BLaER1 treated with 17β-estradiol and CSF1 and Interleukin-3, amounts not matched to agents 10 nM and 100 nM (cell line): ENCODE measurements around the gene SLC10A2.
A peak's percentile ranks its signal among the peaks of the same experiment; 100 is the strongest.
"Not testable (repeated sequence)": the region's sequence is repeated elsewhere in the genome, so short reads cannot be mapped to it uniquely, and the experiment has no call there.

Experiments
- H3K27ac ChIP-seq, 11 experiments: shearing (Covaris generic); formaldehyde crosslinking; 2 replicates each; pipeline ENCODE4 v1.8.1; 2022
- H3K27me3 ChIP-seq, 11 experiments: shearing (Covaris generic); formaldehyde crosslinking; 2 replicates each; pipeline ENCODE4 v1.8.1; 2022
- H3K36me3 ChIP-seq, 11 experiments: shearing (Covaris generic); formaldehyde crosslinking; 2 replicates each; pipeline ENCODE4 v1.8.1; 2022
- H3K4me1 ChIP-seq, 10 experiments: shearing (Covaris generic); formaldehyde crosslinking; 2 replicates each; pipeline ENCODE4 v1.8.1; 2022
- H3K4me2 ChIP-seq, 11 experiments: shearing (Covaris generic); formaldehyde crosslinking; 2 replicates each; pipeline ENCODE4 v1.8.1; 2022
- H3K4me3 ChIP-seq, 10 experiments: shearing (Covaris generic); formaldehyde crosslinking; 2 replicates each; pipeline ENCODE4 v1.8.1; 2022
- H3K9ac ChIP-seq, 11 experiments: shearing (Covaris generic); formaldehyde crosslinking; 2 replicates each; pipeline ENCODE4 v1.8.1; 2022
- H3K9me3 ChIP-seq, 11 experiments: shearing (Covaris generic); formaldehyde crosslinking; replicated peaks in 1 of 11; 2 replicates each; pipeline ENCODE4 v1.8.1; 2022
- H4K20me1 ChIP-seq, 11 experiments: shearing (Covaris generic); formaldehyde crosslinking; 2 replicates each; pipeline ENCODE4 v1.8.1; 2022
- Cebpa-rat ChIP-seq, 11 experiments: shearing (Covaris generic); IDR thresholded peaks; 2 replicates each; pipeline ENCODE4 v1.8.1; 2022

Gene SLC10A2, protein sequence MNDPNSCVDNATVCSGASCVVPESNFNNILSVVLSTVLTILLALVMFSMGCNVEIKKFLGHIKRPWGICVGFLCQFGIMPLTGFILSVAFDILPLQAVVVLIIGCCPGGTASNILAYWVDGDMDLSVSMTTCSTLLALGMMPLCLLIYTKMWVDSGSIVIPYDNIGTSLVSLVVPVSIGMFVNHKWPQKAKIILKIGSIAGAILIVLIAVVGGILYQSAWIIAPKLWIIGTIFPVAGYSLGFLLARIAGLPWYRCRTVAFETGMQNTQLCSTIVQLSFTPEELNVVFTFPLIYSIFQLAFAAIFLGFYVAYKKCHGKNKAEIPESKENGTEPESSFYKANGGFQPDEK

GRCh38 chr13:103066079-103066780 lies at the start of gene SLC10A2:
SLC10A2 (minus strand) TSS chr13:103066417; CDS start chr13:103066249, 168 bp downstream.
- Histone ChIP-seq H4K20me1 (no peaks in the 10 kb centered on the region), H3K4me1 (no peaks in the 10 kb centered on the region), H3K27me3 (no peaks in the 10 kb centered on the region), H3K9ac (no peak within 1 kb of the TSS), H3K4me2 (no peak within 1 kb of the TSS), H3K36me3 (no peaks in the 10 kb centered on the region), H3K4me3 (no peak within 1 kb of the TSS), H3K9me3 (0 out of 22 replicates have a peak, but pooled peaks cover 0 to 3% (median 0%) of the 10 kb centered on the region in 11 experiments), H3K27ac (no peak within 1 kb of the TSS)
- no peak for TF ChIP-seq Cebpa-rat (IDR thresholded peaks at IDR 0.05)

GRCh38 chr13:103107580-103107979 lies 41.4 kb upstream of the SLC10A2 start:
- H4K20me1 ChIP-seq: no peaks in the 10 kb centered on the region
- no peak overlapping the region for H3K4me2 ChIP-seq
- H3K9ac ChIP-seq: no peak overlapping the region
- TF ChIP-seq Cebpa-rat (IDR thresholded peaks at IDR 0.05): no peak
- no peaks in the 10 kb centered on the region for H3K27me3 ChIP-seq
- no peaks in the 10 kb centered on the region for H3K9me3 ChIP-seq
- no peak overlapping the region for H3K27ac ChIP-seq
- H3K36me3 ChIP-seq: no peaks in the 10 kb centered on the region
- H3K4me1 ChIP-seq: peaks cover 0 to under 1% (median 0%) of the 10 kb centered on the region in 10 experiments; a peak in 2 of 20 replicates
- H3K4me3 ChIP-seq: no peak overlapping the region

DNA sequence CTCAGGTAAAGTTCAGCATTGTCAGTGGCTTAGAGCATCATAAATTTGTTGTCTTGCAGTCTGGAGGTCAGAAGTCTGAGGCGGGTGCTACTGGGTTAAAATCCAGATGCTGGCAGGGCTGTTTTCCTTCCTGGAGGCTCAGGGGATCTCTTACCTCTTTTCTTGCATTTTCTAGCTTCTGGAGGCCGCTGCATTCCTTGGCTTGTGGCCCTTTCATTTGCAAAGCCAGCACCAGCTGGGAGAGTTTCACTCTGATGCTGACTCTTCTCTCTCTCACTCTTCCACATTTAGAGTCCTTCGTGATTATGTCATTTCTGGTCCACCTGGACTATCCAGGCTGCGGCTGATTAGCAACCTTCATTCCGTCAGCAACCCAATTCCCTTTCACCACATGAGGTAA lies 38.1 kb upstream of the SLC10A2 start:
- Histone ChIP-seq H3K9me3 (no peaks in the 10 kb centered on the region), H4K20me1 (no peaks in the 10 kb centered on the region), H3K4me3 (no peak overlapping the region), H3K9ac (no peak overlapping the region), H3K4me2 (no peak overlapping the region), H3K4me1 (peaks cover 0 to 14% (median 4%) of the 10 kb centered on the region in 10 experiments; a peak in 7 of 20 replicates), H3K27ac (no peak overlapping the region), H3K36me3 (no peaks in the 10 kb centered on the region), H3K27me3 (no peaks in the 10 kb centered on the region)
- no peak for TF ChIP-seq Cebpa-rat (IDR thresholded peaks at IDR 0.05)

GRCh38 chr13:103103456-103103855 lies 37.2 kb upstream of the SLC10A2 start:
- H3K4me1 ChIP-seq: peaks cover 0 to 14% (median 4%) of the 10 kb centered on the region in 10 experiments; a peak in 7 of 20 replicates
- not testable (repeated sequence) for H3K9ac ChIP-seq, H3K36me3 ChIP-seq, H3K9me3 ChIP-seq, H3K27ac ChIP-seq, H3K4me2 ChIP-seq, H4K20me1 ChIP-seq, H3K27me3 ChIP-seq, H3K4me3 ChIP-seq

DNA sequence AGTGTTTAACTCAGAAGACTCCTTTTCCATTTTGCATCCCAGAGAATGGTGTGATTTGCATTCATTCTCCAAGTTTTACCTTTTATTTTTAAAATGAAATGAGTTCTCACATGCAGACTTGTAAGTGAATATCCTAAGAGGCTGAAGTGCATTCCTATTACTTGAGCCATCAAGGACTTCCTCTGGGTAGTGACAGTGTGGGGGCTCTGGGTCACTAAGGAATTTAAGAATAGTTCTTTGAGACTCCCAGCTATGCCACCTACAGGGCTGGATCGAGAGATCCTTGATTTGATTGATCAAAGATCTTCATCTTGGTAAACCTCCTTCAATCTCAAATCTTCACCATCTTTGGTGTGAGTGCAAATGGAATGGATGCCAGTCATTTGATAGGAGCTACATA lies 36.3 kb upstream of the SLC10A2 start:
- Histone ChIP-seq H3K27me3 (no peaks in the 10 kb centered on the region), H3K9me3 (no peaks in the 10 kb centered on the region), H3K4me2 (peak overlapping the region in 3 of 11 experiments; percentile 16 to 43 (median 41); a peak in 7 of 22 replicates), H3K4me3 (no peak overlapping the region), H3K36me3 (no peaks in the 10 kb centered on the region), H4K20me1 (no peaks in the 10 kb centered on the region), H3K4me1 (peaks cover 0 to 14% (median 4%) of the 10 kb centered on the region in 10 experiments; a peak in 7 of 20 replicates), H3K27ac (no peak overlapping the region), H3K9ac (no peak overlapping the region)
- no peak for TF ChIP-seq Cebpa-rat (IDR thresholded peaks at IDR 0.05)

DNA sequence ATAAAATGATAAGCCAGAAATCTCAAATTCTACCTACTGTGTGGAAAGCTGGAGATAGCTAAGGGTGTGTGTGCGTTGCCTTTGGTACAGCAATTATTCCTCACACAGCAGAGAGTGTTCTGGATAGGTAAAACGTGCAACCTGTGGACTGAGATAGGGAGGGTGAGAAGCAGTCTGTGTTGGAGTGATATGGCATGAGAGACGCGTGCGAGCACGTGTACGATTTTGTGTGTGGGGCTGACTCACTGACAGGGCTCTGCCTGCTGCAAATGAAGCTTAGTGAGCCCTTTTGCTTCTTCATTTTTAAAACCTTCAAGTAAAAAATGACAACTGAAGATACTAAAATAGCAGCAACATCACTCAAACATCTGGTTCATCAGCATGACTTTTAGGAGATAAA lies 35.7 kb upstream of the SLC10A2 start:
- Histone ChIP-seq H3K4me2 (peak overlapping the region in 4 of 11 experiments; percentile 16 to 43 (median 33); a peak in 7 of 22 replicates), H3K9me3 (no peaks in the 10 kb centered on the region), H4K20me1 (no peaks in the 10 kb centered on the region), H3K4me3 (no peak overlapping the region), H3K4me1 (peaks cover 0 to 14% (median 4%) of the 10 kb centered on the region in 10 experiments; a peak in 7 of 20 replicates), H3K9ac (no peak overlapping the region), H3K36me3 (no peaks in the 10 kb centered on the region), H3K27ac (no peak overlapping the region), H3K27me3 (no peaks in the 10 kb centered on the region)
- no peak for TF ChIP-seq Cebpa-rat (IDR thresholded peaks at IDR 0.05)

GRCh38 chr13:103101500-103101899 lies 35.3 kb upstream of the SLC10A2 start:
- no peak overlapping the region for H3K9ac ChIP-seq
- peaks cover 0 to 14% (median 4%) of the 10 kb centered on the region in 10 experiments; a peak in 7 of 20 replicates for H3K4me1 ChIP-seq
- H3K36me3 ChIP-seq: no peaks in the 10 kb centered on the region
- H3K27ac ChIP-seq: 0 out of 22 replicates have a peak overlapping the region, but pooled peaks of 1 of the 11 experiments have one; percentile 26
- no peaks in the 10 kb centered on the region for H3K27me3 ChIP-seq
- no peaks in the 10 kb centered on the region for H4K20me1 ChIP-seq
- no peaks in the 10 kb centered on the region for H3K9me3 ChIP-seq
- H3K4me2 ChIP-seq: peak overlapping the region in 4 of 11 experiments; percentile 16 to 43 (median 33); a peak in 6 of 22 replicates
- H3K4me3 ChIP-seq: no peak overlapping the region
- TF ChIP-seq Cebpa-rat (IDR thresholded peaks at IDR 0.05): no peak

DNA sequence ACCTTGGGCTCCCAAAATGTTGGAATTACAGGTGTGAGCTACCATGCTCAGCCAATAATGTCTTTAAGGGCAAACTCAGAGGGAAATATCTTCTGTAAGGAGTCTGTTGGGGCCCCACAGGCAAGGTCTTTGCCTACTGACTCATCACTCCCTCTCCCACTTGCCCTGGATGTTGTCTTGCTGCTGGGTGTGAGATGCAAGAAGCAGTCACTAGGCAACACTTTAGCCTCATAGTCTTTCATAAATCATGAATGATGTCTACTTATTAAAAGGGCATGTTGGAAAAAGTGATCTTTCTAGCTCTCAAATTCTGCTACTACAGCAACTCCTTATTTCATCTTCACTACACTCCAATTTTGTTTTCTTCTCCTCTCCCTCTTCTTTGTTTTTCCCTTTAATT lies 34.6 kb upstream of the SLC10A2 start:
- TF ChIP-seq Cebpa-rat (IDR thresholded peaks at IDR 0.05): no peak
- no peaks in the 10 kb centered on the region for H3K9me3 ChIP-seq
- no peak overlapping the region for H3K4me3 ChIP-seq
- no peaks in the 10 kb centered on the region for H3K27me3 ChIP-seq
- H3K4me1 ChIP-seq: peaks cover 0 to 14% (median 4%) of the 10 kb centered on the region in 10 experiments; a peak in 7 of 20 replicates
- no peak overlapping the region for H3K9ac ChIP-seq
- no peak overlapping the region for H3K4me2 ChIP-seq
- H3K27ac ChIP-seq: no peak overlapping the region
- no peaks in the 10 kb centered on the region for H4K20me1 ChIP-seq
- no peaks in the 10 kb centered on the region for H3K36me3 ChIP-seq

DNA sequence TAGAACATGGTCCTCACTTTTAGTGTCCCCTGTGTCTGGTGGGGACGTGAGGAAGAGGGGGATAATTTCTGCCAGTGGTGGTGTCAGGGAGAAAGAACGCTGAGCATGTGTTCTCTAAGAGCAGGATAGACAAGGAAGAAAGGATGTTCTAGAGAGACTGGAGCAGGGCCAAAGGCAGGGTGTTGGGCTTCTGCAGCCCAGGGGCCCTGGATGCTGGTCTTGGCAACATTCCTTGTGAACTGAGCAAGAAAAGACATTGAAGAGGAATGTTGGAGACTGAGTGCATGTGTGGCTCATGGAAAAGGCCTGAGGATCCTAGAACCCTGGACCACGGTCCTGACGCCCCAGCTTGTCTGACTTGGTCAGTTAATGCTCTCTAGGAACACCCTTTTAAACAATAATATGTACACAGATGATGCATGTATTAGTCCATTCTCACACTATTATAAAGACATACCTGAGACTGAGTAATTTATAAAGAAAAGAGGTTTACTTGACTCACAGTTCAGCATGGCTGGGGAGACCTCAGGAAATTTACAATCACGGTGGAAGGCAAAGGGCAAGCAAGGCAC lies 33.6 kb upstream of the SLC10A2 start:
- Histone ChIP-seq H3K9ac (no peak overlapping the region), H3K4me3 (no peak overlapping the region), H3K36me3 (no peaks in the 10 kb centered on the region), H4K20me1 (no peaks in the 10 kb centered on the region), H3K27me3 (no peaks in the 10 kb centered on the region), H3K9me3 (peaks cover 0 to 1% (median 0%) of the 10 kb centered on the region in 11 experiments; a peak in 2 of 22 replicates), H3K4me1 (peaks cover 0 to 14% (median 4%) of the 10 kb centered on the region in 10 experiments; a peak in 7 of 20 replicates), H3K4me2 (no peak overlapping the region), H3K27ac (no peak overlapping the region)
- TF ChIP-seq Cebpa-rat (IDR thresholded peaks at IDR 0.05): no peak
